Transverse colon (tissue), 4 donors: ENCODE results near the gene MBD1. TPM values are rescaled to one million over a fixed set of nuclear protein-coding genes. Genes with fewer than 3 reads are reported as not detected.

Source experiments
- DNase-seq: peaks from one replicate; pipeline ENCODE4 v3.0.0-alpha.2; 2019
- H3K27ac ChIP-seq, 4 donors: fragments of 200-600 bp; sonication (generic); 2 replicates each; pipeline ENCODE4 v1.5.1; 2016 to 2018; ENCODE audit warnings: inconsistent platforms in 4 of 4
- H3K27me3 ChIP-seq: fragments of 200-600 bp; sonication (generic); 2 replicates; pipeline ENCODE4 v1.5.1; 2017; ENCODE audit warnings: inconsistent platforms
- H3K36me3 ChIP-seq, 4 donors: fragments of 200-600 bp; sonication (generic); 2 replicates each; pipeline ENCODE4 v1.5.1; 2017 to 2019; ENCODE audit warnings: inconsistent platforms in 4 of 4
- H3K4me1 ChIP-seq, 4 donors: fragments of 200-600 bp; sonication (generic); 2 replicates each; pipeline ENCODE4 v1.5.1; 2017 to 2020; ENCODE audit warnings: inconsistent platforms in 4 of 4
- H3K4me3 ChIP-seq, 4 donors: fragments of 200-600 bp; sonication (generic); 1 replicate in 1 of 4; 2 replicates in 3 of 4; pipeline versions ENCODE4 v1.5.1 to v1.6.1; 2017 to 2019; ENCODE audit warnings: inconsistent platforms in 4 of 4
- H3K9me3 ChIP-seq, 2 donors: fragments of 200-600 bp; sonication (generic); 2 replicates each; pipeline ENCODE4 v1.5.1; 2017 to 2019; ENCODE audit warnings: inconsistent platforms in 2 of 2
- EP300 ChIP-seq: sonication (generic); formaldehyde crosslinking; IDR thresholded peaks from one replicate; pipeline ENCODE4 v1.6.1; 2017; ENCODE audit warnings: antibody characterized with exemption, low read depth
- POLR2A ChIP-seq: fragments of 450-650 bp; IDR thresholded peaks from one replicate; pipeline ENCODE4 v1.6.1; 2016; ENCODE audit warnings: antibody characterized with exemption, mild to moderate bottlenecking, moderate library complexity
- POLR2AphosphoS5 ChIP-seq, 3 donors: sonication (generic); formaldehyde crosslinking; IDR thresholded peaks; one replicate each; pipeline ENCODE4 v1.6.1; 2016; ENCODE audit warnings: antibody characterized with exemption in 3 of 3
- WGBS, 2 donors: methylation state at CpG; one replicate each; pipeline ENCODE4 v1.1.5; 2018; ENCODE audit warnings: low coverage in 1 of 2; 5-methylcytosine and 5-hydroxymethylcytosine counted together
- in situ Hi-C, 4 donors: fragments of 200-750 bp; cut with MboI; loops; one replicate each; pipeline versions ENCODE4 v1.15.0 to v1.15.1; 2017; ENCODE audit warnings: low sequenced_read_pairs in 3 of 4, low pct_ligation_motif_present in 1 of 4, low pct_unique_long_range_greater_than_20kb in 1 of 4
- intact Hi-C: fragments of 100-400 bp; cut with DNase I; formaldehyde crosslinking; loops from one replicate; pipeline ENCODE4 v1.15.1; 2023; ENCODE audit warnings: low total_unique reads
- total RNA-seq, 4 donors: library from RNA; depleted of rRNA; stranded (reverse); fragments of >200 nt; gene quantifications; one replicate each; pipeline ENCODE4 v1.1.0, GENCODE V29; 2016
- TF ChIP-seq, protein P1 (sequence below), 5 experiments: fragments of 200-600 bp in 3 of 5; fragments of 450-650 bp in 2 of 5; sonication (generic) in 3 of 5; IDR thresholded peaks; 1 replicate in 2 of 5; 2 replicates in 3 of 5; pipeline ENCODE4 v1.5.1; 2016 to 2017; ENCODE audit warnings: antibody characterized with exemption in 5 of 5, inconsistent platforms in 3 of 5, mild to moderate bottlenecking in 2 of 5, moderate library complexity in 1 of 5

Gene MBD1
- total RNA-seq, 4 donors from 2014 or later, result 65.1 to 97.8 (median 83.0) TPM

DNA sequence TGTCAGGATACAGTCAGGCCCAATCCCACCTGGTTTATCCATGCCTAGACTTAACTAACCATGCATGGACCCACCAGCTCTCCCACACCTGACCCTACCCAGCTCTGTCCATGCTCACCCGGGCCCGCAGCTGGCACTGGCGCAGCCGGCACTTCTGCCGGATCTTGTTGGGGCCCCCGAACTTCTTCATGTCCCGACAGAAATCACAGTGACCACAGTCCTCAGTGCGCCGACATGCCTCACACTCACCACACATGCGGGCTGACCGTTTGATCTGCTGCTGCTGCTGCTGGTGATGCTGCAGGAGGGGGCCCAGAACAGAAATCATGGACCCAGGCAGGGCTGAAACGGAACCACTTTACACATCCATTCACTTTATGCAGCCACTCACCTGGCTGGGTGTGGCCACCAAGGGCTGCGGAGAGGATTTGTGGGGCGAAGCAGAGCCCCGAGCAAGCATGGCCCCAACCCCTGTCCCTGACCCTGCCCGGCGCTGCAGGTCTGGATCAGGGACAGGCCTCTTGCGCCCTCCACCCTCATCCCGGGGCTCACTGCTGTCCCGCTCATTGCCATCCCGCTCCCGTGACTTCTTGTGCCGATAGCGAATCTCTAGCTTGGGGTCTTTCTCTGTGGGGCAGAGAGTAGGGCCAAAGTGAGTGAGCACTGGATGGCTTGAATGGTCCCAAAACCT is 4.5 kb upstream of the MBD1 start:
- H3K4me3 ChIP-seq, result no peak overlapping the region
- WGBS, 2 donors, result 96 to 98% methylated on average over 5 to 24 of the region's 24 CpGs
- H3K4me1 ChIP-seq, result peaks cover 0 to 16% (median 7%) of the 10 kb centered on the region in 4 donors
- H3K9me3 ChIP-seq, result no peaks in the 10 kb centered on the region
- no peak for DNase-seq
- intact Hi-C loops, result no loop called here
- TF ChIP-seq, protein P1, sequence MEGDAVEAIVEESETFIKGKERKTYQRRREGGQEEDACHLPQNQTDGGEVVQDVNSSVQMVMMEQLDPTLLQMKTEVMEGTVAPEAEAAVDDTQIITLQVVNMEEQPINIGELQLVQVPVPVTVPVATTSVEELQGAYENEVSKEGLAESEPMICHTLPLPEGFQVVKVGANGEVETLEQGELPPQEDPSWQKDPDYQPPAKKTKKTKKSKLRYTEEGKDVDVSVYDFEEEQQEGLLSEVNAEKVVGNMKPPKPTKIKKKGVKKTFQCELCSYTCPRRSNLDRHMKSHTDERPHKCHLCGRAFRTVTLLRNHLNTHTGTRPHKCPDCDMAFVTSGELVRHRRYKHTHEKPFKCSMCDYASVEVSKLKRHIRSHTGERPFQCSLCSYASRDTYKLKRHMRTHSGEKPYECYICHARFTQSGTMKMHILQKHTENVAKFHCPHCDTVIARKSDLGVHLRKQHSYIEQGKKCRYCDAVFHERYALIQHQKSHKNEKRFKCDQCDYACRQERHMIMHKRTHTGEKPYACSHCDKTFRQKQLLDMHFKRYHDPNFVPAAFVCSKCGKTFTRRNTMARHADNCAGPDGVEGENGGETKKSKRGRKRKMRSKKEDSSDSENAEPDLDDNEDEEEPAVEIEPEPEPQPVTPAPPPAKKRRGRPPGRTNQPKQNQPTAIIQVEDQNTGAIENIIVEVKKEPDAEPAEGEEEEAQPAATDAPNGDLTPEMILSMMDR (IDR thresholded peaks at IDR 0.05), result no peak
- no peak for TF ChIP-seq EP300
- H3K36me3 ChIP-seq, result no peaks in the 10 kb centered on the region
- H3K27ac ChIP-seq, result no peak overlapping the region
- no peaks in the 10 kb centered on the region for H3K27me3 ChIP-seq
- in situ Hi-C loops, result loop anchor here in 1 of 4 donors (25.0 kb wide), 1 partner anchor 798 kb away; the partner anchor contains the start of genes C18orf32 and RPL17

DNA sequence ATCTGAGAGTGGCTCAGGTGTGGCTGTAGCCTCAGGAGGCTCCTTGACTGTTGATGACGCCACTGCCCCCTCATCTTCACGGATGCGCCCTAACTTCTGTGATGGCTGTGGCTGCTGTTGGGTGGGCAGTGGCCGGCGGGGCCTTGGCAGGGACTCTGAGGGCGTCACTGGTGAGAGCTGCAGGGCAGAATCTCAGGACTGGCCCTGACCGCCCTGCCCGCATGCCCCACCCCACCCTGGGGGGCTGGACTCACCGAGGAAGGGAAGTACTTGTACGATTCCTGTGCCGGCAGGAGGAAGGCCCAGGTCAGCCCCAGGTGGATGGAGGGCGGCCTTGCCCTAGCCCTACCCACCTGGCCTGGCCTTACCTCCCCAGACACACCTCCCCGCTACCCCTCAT is 3.7 kb upstream of the MBD1 start:
- no peaks in the 10 kb centered on the region for H3K9me3 ChIP-seq
- 95% methylated on average over 5 of the region's 13 CpGs; no CpG with 5 or more reads in 1 of the 2 donors for WGBS, 2 donors
- H3K4me1 ChIP-seq, result peaks cover 6 to 23% (median 13%) of the 10 kb centered on the region in 4 donors
- intact Hi-C loops (no loop called here), in situ Hi-C loops (loop anchor here in 1 of 4 donors (25.0 kb wide), 1 partner anchor 798 kb away; the partner anchor contains the start of genes C18orf32 and RPL17)
- no peaks in the 10 kb centered on the region for H3K36me3 ChIP-seq
- no peak for TF ChIP-seq POLR2A
- no peak overlapping the region for H3K27ac ChIP-seq
- no peak for DNase-seq
- no peaks in the 10 kb centered on the region for H3K27me3 ChIP-seq
- no peak overlapping the region for H3K4me3 ChIP-seq

DNA sequence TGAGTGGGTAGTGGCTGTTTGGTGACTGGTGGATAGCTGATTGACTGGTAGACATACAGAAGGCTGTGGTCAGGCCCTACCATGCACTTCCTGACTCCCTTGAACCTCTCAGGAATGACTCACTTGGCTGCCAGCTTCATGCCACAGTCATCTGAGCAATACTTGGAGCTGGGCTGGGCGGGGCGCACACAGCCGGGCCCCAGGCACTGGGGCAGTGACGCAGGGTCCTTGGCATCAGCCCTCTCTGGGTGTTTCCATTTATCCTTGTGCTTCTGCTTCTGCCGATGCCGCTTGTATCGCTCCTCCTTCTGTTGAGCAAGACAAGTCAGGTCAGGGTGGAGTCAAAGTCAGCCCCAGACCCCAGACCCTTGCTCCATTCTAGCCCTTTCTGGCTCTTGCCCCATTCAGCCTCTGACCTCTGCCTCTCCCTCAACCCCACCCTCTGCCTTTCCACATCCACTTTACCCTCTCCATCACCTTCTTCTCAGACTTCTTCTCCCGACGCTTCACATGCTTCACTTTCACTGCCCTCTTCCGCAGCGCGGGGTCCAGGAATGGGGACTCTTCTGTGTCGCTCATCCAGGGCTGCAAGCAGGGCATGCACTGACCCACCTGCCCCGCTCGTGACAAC is 3.0 kb upstream of the MBD1 start:
- Histone ChIP-seq H3K4me1 (peaks cover 13 to 28% (median 20%) of the 10 kb centered on the region in 4 donors), H3K27ac (no peak overlapping the region), H3K27me3 (no peaks in the 10 kb centered on the region), H3K4me3 (no peak overlapping the region), H3K36me3 (no peaks in the 10 kb centered on the region), H3K9me3 (no peaks in the 10 kb centered on the region)
- TF ChIP-seq POLR2AphosphoS5 (IDR thresholded peaks at IDR 0.05), result no peak
- TF ChIP-seq, protein P1 (IDR thresholded peaks at IDR 0.05), result no peak
- no peak for TF ChIP-seq POLR2A
- no peak for TF ChIP-seq EP300
- in situ Hi-C loops, result loop anchor here in 1 of 4 donors (25.0 kb wide), 1 partner anchor 797 kb away; the partner anchor contains the start of genes C18orf32 and RPL17
- no peak for DNase-seq
- 92 to 100% methylated on average over 1 to 15 of the region's 15 CpGs for WGBS, 2 donors
- intact Hi-C loops, result no loop called here

DNA sequence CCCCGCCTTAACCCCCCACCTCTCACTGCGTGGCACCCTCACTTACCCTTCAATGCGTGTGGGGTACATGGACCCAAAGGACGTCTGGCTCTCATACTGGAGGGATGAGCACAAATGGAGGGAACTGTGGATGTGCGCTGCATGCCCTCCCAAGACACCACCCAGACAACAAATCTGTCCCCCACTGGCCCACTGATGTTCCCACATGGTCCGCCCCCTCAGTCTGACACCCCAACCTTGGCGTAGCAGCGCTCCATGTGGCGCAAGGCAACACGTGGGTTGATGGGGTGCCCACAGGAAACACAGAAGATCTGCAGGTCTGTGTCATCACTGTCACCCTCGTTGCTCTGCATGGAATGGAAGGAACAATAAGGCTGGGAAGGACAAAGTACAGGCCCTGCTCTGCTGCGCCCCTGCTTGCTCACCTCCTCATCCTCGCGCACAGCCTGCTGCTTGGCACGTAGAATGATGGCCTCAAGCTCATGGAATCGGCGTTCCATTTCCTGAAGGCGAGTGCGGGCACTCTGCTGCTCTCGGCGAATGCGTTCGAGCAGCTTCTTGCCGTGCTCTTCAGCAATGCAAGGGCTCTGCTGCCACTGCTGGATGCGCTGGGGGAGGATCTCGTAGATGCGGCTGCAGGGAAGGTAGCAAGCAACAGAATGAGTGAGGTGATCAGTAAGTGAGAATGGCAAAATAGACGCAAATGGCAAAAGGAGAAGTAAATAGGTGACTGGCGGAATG is 2.3 kb upstream of the MBD1 start:
- in situ Hi-C loops (loop anchor here in 1 of 4 donors (25.0 kb wide), 1 partner anchor 796 kb away; the partner anchor contains the start of genes C18orf32 and RPL17), intact Hi-C loops (no loop called here)
- H3K27me3 ChIP-seq, result no peaks in the 10 kb centered on the region
- no peak for DNase-seq
- WGBS, 2 donors, result 93 to 100% methylated on average over 5 to 29 of the region's 29 CpGs
- no peak overlapping the region for H3K27ac ChIP-seq
- peaks cover 16 to 35% (median 27%) of the 10 kb centered on the region in 4 donors for H3K4me1 ChIP-seq
- H3K4me3 ChIP-seq, result no peak overlapping the region
- H3K36me3 ChIP-seq, result peaks cover 0 to 4% (median 0%) of the 10 kb centered on the region in 4 donors
- no peaks in the 10 kb centered on the region for H3K9me3 ChIP-seq
- TF ChIP-seq POLR2A (no peak), EP300 (no peak), POLR2AphosphoS5 (IDR thresholded peaks at IDR 0.05) (no peak)
- TF ChIP-seq, protein P1 (IDR thresholded peaks at IDR 0.05), result no peak
